GM23338 (cell line): ENCODE measurements around the gene PAPPA. TPM values are rescaled to one million over a fixed set of nuclear protein-coding genes. Genes with fewer than 3 reads are reported as not detected.

Experiments
- ATAC-seq: fragments of 200-7000 bp; cut with Tn5 transposase; 3 replicates; pipeline ENCODE4 v1.9.1; 2020
- DNase-seq: peaks from one replicate; pipeline ENCODE4 v3.0.0-alpha.2; 2015; ENCODE audit warnings: low spot score
- H2AFZ ChIP-seq: fragments of 200-600 bp; sonication (generic); 2 replicates; pipeline ENCODE4 v1.8.0; 2016; ENCODE audit warnings: antibody characterized with exemption, mild to moderate bottlenecking, moderate library complexity
- H3F3A ChIP-seq: fragments of 200-600 bp; sonication (generic); replicated peaks from 2 replicates; pipeline ENCODE4 v1.8.0; 2017; ENCODE audit warnings: antibody characterized with exemption, mixed run types, low read depth
- H3K27ac ChIP-seq: fragments of 200-600 bp; sonication (generic); 2 replicates; pipeline ENCODE4 v1.6.1; 2016; ENCODE audit warnings: low read depth
- H3K27me3 ChIP-seq: fragments of 200-600 bp; sonication (generic); 2 replicates; pipeline ENCODE4 v1.8.0; 2016; ENCODE audit warnings: mild to moderate bottlenecking, mixed run types, moderate library complexity; ENCODE audit not compliant: insufficient read depth
- H3K36me3 ChIP-seq: fragments of 200-600 bp; sonication (generic); 2 replicates; pipeline ENCODE4 v1.8.0; 2016; ENCODE audit warnings: mild to moderate bottlenecking; ENCODE audit not compliant: insufficient read depth
- H3K4me1 ChIP-seq: fragments of 200-600 bp; sonication (generic); 2 replicates; pipeline ENCODE4 v1.8.0; 2016; ENCODE audit warnings: mild to moderate bottlenecking, moderate library complexity; ENCODE audit not compliant: insufficient read depth
- H3K4me2 ChIP-seq: fragments of 200-600 bp; sonication (generic); 2 replicates; pipeline ENCODE4 v1.7.1; 2017; ENCODE audit warnings: mixed run types
- H3K4me3 ChIP-seq: fragments of 200-600 bp; sonication (generic); 2 replicates; pipeline ENCODE4 v1.6.1; 2016; ENCODE audit warnings: mixed run types
- H3K79me2 ChIP-seq: fragments of 200-600 bp; sonication (generic); replicated peaks from 2 replicates; pipeline ENCODE4 v1.8.0; 2017; ENCODE audit warnings: mild to moderate bottlenecking; ENCODE audit not compliant: insufficient read depth
- H3K9me2 ChIP-seq: fragments of 200-600 bp; sonication (generic); 2 replicates; pipeline ENCODE4 v1.8.0; 2017; ENCODE audit not compliant: insufficient read depth
- H4K20me1 ChIP-seq: fragments of 200-600 bp; sonication (generic); replicated peaks from 2 replicates; pipeline ENCODE4 v1.8.0; 2017; ENCODE audit warnings: mild to moderate bottlenecking; ENCODE audit not compliant: insufficient read depth
- H3K27ac Mint-ChIP-seq: 2 replicates; pipeline ENCODE4 v1.8.0; 2020; ENCODE audit warnings: inconsistent platforms, mild to moderate bottlenecking, moderate library complexity, mixed read lengths
- H3K27me3 Mint-ChIP-seq: 3 replicates; pipeline ENCODE4 v1.8.0; 2022; ENCODE audit warnings: low read depth, mild to moderate bottlenecking, moderate library complexity, mixed read lengths, inconsistent platforms; ENCODE audit not compliant: insufficient read depth, poor library complexity
- H3K36me3 Mint-ChIP-seq: 3 replicates; pipeline ENCODE4 v1.8.0; 2021; ENCODE audit warnings: low read depth, mild to moderate bottlenecking, inconsistent platforms, moderate library complexity, mixed read lengths
- H3K4me1 Mint-ChIP-seq: 3 replicates; pipeline ENCODE4 v1.8.0; 2020; ENCODE audit warnings: mild to moderate bottlenecking, inconsistent platforms, mixed read lengths
- H3K4me3 Mint-ChIP-seq: 3 replicates; pipeline ENCODE4 v1.8.0; 2021; ENCODE audit warnings: moderate library complexity, mild to moderate bottlenecking, inconsistent platforms, mixed read lengths
- H3K9me3 Mint-ChIP-seq: 3 replicates; pipeline ENCODE4 v1.8.0; 2020; ENCODE audit warnings: moderate library complexity, mild to moderate bottlenecking, inconsistent platforms, mixed read lengths
- CREB1 ChIP-seq: fragments of 250-450 bp; sonication (Bioruptor Pico); IDR thresholded peaks from 2 replicates; pipeline ENCODE4 v1.5.0; 2020; ENCODE audit warnings: low read depth, mild to moderate bottlenecking, moderate library complexity
- CTCF ChIP-seq, 2 experiments: fragments of 200-600 bp in 1 of 2; sonication (generic) in 1 of 2; conservative IDR thresholded peaks; 2 replicates each; pipeline versions ENCODE4 v1.5.1 to v1.6.1; 2016 to 2017; ENCODE audit warnings: antibody characterized with exemption in 2 of 2, low read depth in 2 of 2, mild to moderate bottlenecking in 2 of 2, moderate library complexity in 1 of 2
- EZH2 ChIP-seq: fragments of 200-600 bp; sonication (generic); IDR thresholded peaks from one replicate; pipeline ENCODE4 v1.8.0; 2017; ENCODE audit warnings: antibody characterized with exemption, mild to moderate bottlenecking, low read depth; ENCODE audit not compliant: unreplicated experiment
- EZH2phosphoT487 ChIP-seq: fragments of 200-600 bp; sonication (generic); IDR thresholded peaks from one replicate; pipeline ENCODE4 v1.8.1; 2018; ENCODE audit warnings: antibody characterized with exemption; ENCODE audit not compliant: unreplicated experiment
- JUNB ChIP-seq: IDR thresholded peaks from one replicate; pipeline ENCODE4 v1.6.1; 2016; ENCODE audit warnings: antibody characterized with exemption; ENCODE audit not compliant: unreplicated experiment
- NANOG ChIP-seq: IDR thresholded peaks from 2 replicates; pipeline ENCODE4 v1.6.1; 2016; ENCODE audit warnings: antibody characterized with exemption, borderline replicate concordance
- REST ChIP-seq: IDR thresholded peaks from one replicate; pipeline ENCODE4 v1.6.1; 2018; ENCODE audit warnings: antibody characterized with exemption; ENCODE audit not compliant: unreplicated experiment
- STAT1 ChIP-seq: IDR thresholded peaks from one replicate; pipeline ENCODE4 v1.6.1; 2016; ENCODE audit warnings: antibody characterized with exemption; ENCODE audit not compliant: unreplicated experiment
- ZNF114 ChIP-seq: fragments of 250-450 bp; sonication (Bioruptor Pico); IDR thresholded peaks from 2 replicates; pipeline ENCODE4 v1.5.0; 2020; ENCODE audit warnings: mild to moderate bottlenecking, moderate library complexity
- ZNF331 ChIP-seq: fragments of 250-450 bp; sonication (Bioruptor Pico); IDR thresholded peaks from 2 replicates; pipeline ENCODE4 v1.5.0; 2020; ENCODE audit warnings: low read depth, mild to moderate bottlenecking, moderate library complexity
- polyA plus RNA-seq: library from polyadenylated mRNA; unstranded; fragments of >200 nt; fragmentation: Nextera tagmentation; extraction: Ambion mirVana; gene quantifications from 2 replicates; pipeline ENCODE4 v1.2.1, GENCODE V29; 2016
- total RNA-seq: library from RNA; depleted of rRNA; stranded (reverse); fragments of >200 nt; shearing (Covaris generic); gene quantifications from 2 replicates; pipeline ENCODE4 v1.2.3, GENCODE V29; 2014

Gene PAPPA
- total and polyA plus RNA-seq, 2 experiments from 2014 or later: 0.38 to 0.66 TPM

DNA sequence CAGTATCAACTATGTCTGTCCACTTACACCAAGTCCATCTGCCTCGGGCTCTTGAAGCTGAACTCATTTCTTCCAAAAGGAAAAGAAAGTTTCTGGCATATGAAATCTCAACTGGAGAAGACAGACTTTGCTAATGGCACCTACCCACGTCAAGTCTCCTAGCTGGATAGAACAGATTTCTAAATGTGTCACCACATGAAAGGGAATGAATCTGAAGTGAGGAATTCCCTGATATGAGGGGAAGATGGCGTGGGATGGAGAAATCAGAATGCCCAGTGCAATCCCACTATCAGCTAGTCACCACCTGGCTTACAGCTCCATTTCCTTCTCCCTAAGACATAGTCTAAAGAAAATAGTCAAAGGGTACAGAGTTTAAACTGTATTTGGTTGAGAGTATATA lies 144.7 kb downstream of the PAPPA start:
- H3K4me3 ChIP-seq: no peak overlapping the region
- Mint-ChIP-seq H3K27ac (no peak overlapping the region), H3K4me1 (peaks cover under 1% of the 10 kb centered on the region; the same call in 2 of the 3 replicates), H3K9me3 (no peaks in the 10 kb centered on the region), H3K27me3 (peaks cover 2% of the 10 kb centered on the region), H3K4me3 (no peak overlapping the region), H3K36me3 (no peaks in the 10 kb centered on the region)
- no peaks in the 10 kb centered on the region for H3K36me3 ChIP-seq
- ATAC-seq (no peak), DNase-seq (no peak)
- no peak overlapping the region for H2AFZ ChIP-seq
- peaks cover 6% of the 10 kb centered on the region for H3K4me1 ChIP-seq
- H3F3A ChIP-seq: no peaks in the 10 kb centered on the region
- no peaks in the 10 kb centered on the region for H4K20me1 ChIP-seq
- no peaks in the 10 kb centered on the region for H3K9me2 ChIP-seq
- H3K79me2 ChIP-seq: no peaks in the 10 kb centered on the region
- no peak overlapping the region for H3K4me2 ChIP-seq
- no peaks in the 10 kb centered on the region for H3K27me3 ChIP-seq
- no peak overlapping the region for H3K27ac ChIP-seq
- TF ChIP-seq CREB1 (no peak), EZH2phosphoT487 (no peak), REST (no peak), ZNF331 (no peak), ZNF114 (CRISPR knock-in tag) (no peak), STAT1 (no peak), EZH2 (no peak), CTCF (conservative IDR thresholded peaks at IDR 0.05; ENCODE audit: low read depth in 2 of 2) (no peak), NANOG (no peak)

- Histone ChIP-seq H3K9me2 (no peaks in the 10 kb centered on the region), H4K20me1 (no peaks in the 10 kb centered on the region), H3K4me3 (no peak overlapping the region), H3K79me2 (no peaks in the 10 kb centered on the region), H3K4me1 (peaks cover 13% of the 10 kb centered on the region), H3F3A (no peaks in the 10 kb centered on the region), H3K27ac (no peak overlapping the region), H3K36me3 (no peaks in the 10 kb centered on the region), H3K27me3 (no peaks in the 10 kb centered on the region), H2AFZ (no peak overlapping the region), H3K4me2 (no peak overlapping the region)
- Mint-ChIP-seq H3K36me3 (no peaks in the 10 kb centered on the region), H3K27me3 (peaks cover 2% of the 10 kb centered on the region), H3K4me1 (peaks cover 7% of the 10 kb centered on the region), H3K27ac (no peak overlapping the region), H3K9me3 (no peaks in the 10 kb centered on the region), H3K4me3 (no peak overlapping the region)
- ATAC-seq (no peak), DNase-seq (no peak)
- TF ChIP-seq JUNB: no peak
- no peak for TF ChIP-seq ZNF331
- TF ChIP-seq EZH2phosphoT487: no peak
- TF ChIP-seq CREB1: no peak
- TF ChIP-seq CTCF (conservative IDR thresholded peaks at IDR 0.05; ENCODE audit: low read depth in 2 of 2): no peak
Measured at GRCh38 chr9:116298878-116299391, 145.3 kb downstream of the PAPPA start.
